HG02870 (cell line): Measurements from ENCODE around the gene NECAB2.

ENCODE experiments used
- ATAC-seq: cut with Tn5 transposase; IDR thresholded peaks from one replicate; pipeline ENCODE4 v1.9.1; 2021; ENCODE audit warnings: mild to moderate bottlenecking, moderate library complexity; ENCODE audit not compliant: unreplicated experiment

NECAB2 gene

GRCh38 chr16:83981799-83982198 lies 13.8 kb downstream of the NECAB2 start:
- ATAC-seq: no peak

- no peak for ATAC-seq
Measured at GRCh38 chr16:83983491-83983890, 15.4 kb downstream of the NECAB2 start.

GRCh38 chr16:83989300-83989699 lies 21.3 kb downstream of the NECAB2 start:
- ATAC-seq: no peak

GRCh38 chr16:83990492-83990891 lies 22.4 kb downstream of the NECAB2 start:
- ATAC-seq: no peak

GRCh38 chr16:83992624-83993023 lies 24.6 kb downstream of the NECAB2 start:
- no peak for ATAC-seq

GRCh38 chr16:83994087-83994486 lies 26.0 kb downstream of the NECAB2 start:
- ATAC-seq: no peak

- no peak for ATAC-seq
Measured at GRCh38 chr16:83994703-83995102, 26.7 kb downstream of the NECAB2 start.

- ATAC-seq: no peak
Measured at GRCh38 chr16:83995754-83996153, 27.7 kb downstream of the NECAB2 start.

- ATAC-seq: no peak
Measured at GRCh38 chr16:83996481-83997252, 28.6 kb downstream of the NECAB2 start.

GRCh38 chr16:83998091-83998490 lies 30.0 kb downstream of the NECAB2 start:
- ATAC-seq: no peak

GRCh38 chr16:84000989-84001642 lies 33.1 kb downstream of the NECAB2 start:
- ATAC-seq: no peak

- no peak for ATAC-seq
Measured at GRCh38 chr16:84001726-84002125, 33.7 kb downstream of the NECAB2 start.

- ATAC-seq: no peak
Measured at GRCh38 chr16:84003038-84003437, 35.0 kb downstream of the NECAB2 start.

- no peak for ATAC-seq
Measured at GRCh38 chr16:84004442-84004841, 36.4 kb downstream of the NECAB2 start.

- ATAC-seq: no peak
Measured at GRCh38 chr16:84005391-84005790, 37.3 kb downstream of the NECAB2 start.

GRCh38 chr16:84007520-84007919 lies 39.5 kb downstream of the NECAB2 start:
- ATAC-seq: no peak

- no peak for ATAC-seq
Measured at GRCh38 chr16:84007965-84008364, 39.9 kb downstream of the NECAB2 start.

GRCh38 chr16:84009282-84009681 lies 41.2 kb downstream of the NECAB2 start:
- no peak for ATAC-seq

- ATAC-seq: peak; percentile 63
Measured at GRCh38 chr16:84013787-84014569, 45.9 kb downstream of the NECAB2 start.

GRCh38 chr16:84014570-84015327 lies 46.7 kb downstream of the NECAB2 start:
- ATAC-seq: no peak

- ATAC-seq: no peak
Measured at GRCh38 chr16:84015399-84015798, 47.4 kb downstream of the NECAB2 start.
